Hepatocyte (in vitro differentiated cells): ENCODE data around the gene SLC25A25. TPM values are rescaled to one million over a fixed set of nuclear protein-coding genes. Genes with fewer than 3 reads are reported as not detected.

ENCODE experiments used
- DNase-seq: peaks from one replicate; pipeline ENCODE4 v3.0.0-alpha.2; 2016; ENCODE audit warnings: low spot score
- H2AFZ ChIP-seq: fragments of 200-600 bp; sonication (generic); 2 replicates; pipeline ENCODE4 v1.6.0; 2016; ENCODE audit warnings: antibody characterized with exemption, mild to moderate bottlenecking
- H3K27ac ChIP-seq: fragments of 200-600 bp; sonication (generic); 2 replicates; pipeline ENCODE4 v1.5.1; 2016; ENCODE audit warnings: mild to moderate bottlenecking
- H3K27me3 ChIP-seq: fragments of 200-600 bp; sonication (generic); 2 replicates; pipeline ENCODE4 v1.6.1; 2016
- H3K36me3 ChIP-seq: fragments of 200-600 bp; sonication (generic); replicated peaks from 2 replicates; pipeline ENCODE4 v1.5.1; 2016; ENCODE audit warnings: low read depth; ENCODE audit not compliant: insufficient read depth
- H3K4me1 ChIP-seq: fragments of 200-600 bp; sonication (generic); 2 replicates; pipeline ENCODE4 v1.5.1; 2016; ENCODE audit warnings: mild to moderate bottlenecking, moderate library complexity; ENCODE audit not compliant: insufficient read depth
- H3K4me2 ChIP-seq: fragments of 200-600 bp; sonication (generic); 2 replicates; pipeline ENCODE4 v1.6.0; 2016
- H3K4me3 ChIP-seq: fragments of 200-600 bp; sonication (generic); 2 replicates; pipeline ENCODE4 v1.5.1; 2016; ENCODE audit warnings: mild to moderate bottlenecking
- H3K79me2 ChIP-seq: fragments of 200-600 bp; sonication (generic); 2 replicates; pipeline ENCODE4 v1.6.0; 2017; ENCODE audit warnings: mild to moderate bottlenecking
- H3K9me2 ChIP-seq: fragments of 200-600 bp; sonication (generic); replicated peaks from 2 replicates; pipeline ENCODE4 v1.6.0; 2017; ENCODE audit warnings: mild to moderate bottlenecking; ENCODE audit not compliant: insufficient read depth
- H3K9me3 ChIP-seq: fragments of 200-600 bp; sonication (generic); 2 replicates; pipeline ENCODE4 v1.5.1; 2016; ENCODE audit warnings: low read depth, mild to moderate bottlenecking
- H4K20me1 ChIP-seq: fragments of 200-600 bp; sonication (generic); 2 replicates; pipeline ENCODE4 v1.6.0; 2016; ENCODE audit warnings: mild to moderate bottlenecking; ENCODE audit not compliant: insufficient read depth, poor library complexity, severe bottlenecking
- CTCF ChIP-seq: fragments of 200-600 bp; sonication (generic); IDR thresholded peaks from 2 replicates; pipeline ENCODE4 v1.5.1; 2016; ENCODE audit warnings: antibody characterized with exemption, mild to moderate bottlenecking; ENCODE audit not compliant: poor library complexity
- EZH2 ChIP-seq: fragments of 200-600 bp; sonication (generic); IDR thresholded peaks from 2 replicates; pipeline ENCODE4 v1.6.1; 2016; ENCODE audit warnings: antibody characterized with exemption, mild to moderate bottlenecking, borderline replicate concordance
- EZH2phosphoT487 ChIP-seq: fragments of 200-600 bp; sonication (generic); IDR thresholded peaks from one replicate; pipeline ENCODE4 v1.6.1; 2018; ENCODE audit warnings: antibody characterized with exemption, mild to moderate bottlenecking, low read depth, moderate library complexity; ENCODE audit not compliant: unreplicated experiment, severe bottlenecking
- WGBS: methylation state at CpG from one replicate; pipeline ENCODE4 v1.1.6; 2016; ENCODE audit warnings: low lambda C conversion rate; ENCODE audit errors: missing lambda C conversion rate; 5-methylcytosine and 5-hydroxymethylcytosine counted together
- polyA plus RNA-seq: library from polyadenylated mRNA; unstranded; fragments of >200 nt; fragmentation: Nextera tagmentation; extraction: Ambion mirVana; gene quantifications from 2 replicates; pipeline ENCODE4 v1.2.1, GENCODE V29; 2016
- total RNA-seq: library from RNA; depleted of rRNA; stranded (reverse); fragments of >200 nt; gene quantifications from 2 replicates; pipeline ENCODE4 v1.2.3, GENCODE V29; 2014

SLC25A25 gene
- total and polyA plus RNA-seq, 2 experiments from 2014 or later, result 51.0 to 62.3 TPM

GRCh38 chr9:128062846-128063831 lies 4.9 kb upstream of the SLC25A25 start:
- 97% methylated on average over 28 of the region's 28 CpGs for WGBS

GRCh38 chr9:128065907-128066712 lies 1.9 kb upstream of the SLC25A25 start:
- Histone ChIP-seq H3K4me2 (peak overlapping the region; percentile 73), H3K9me3 (no peaks in the 10 kb centered on the region), H3K27me3 (no peaks in the 10 kb centered on the region), H3K27ac (no peak overlapping the region), H3K4me1 (peaks cover 22% of the 10 kb centered on the region), H3K4me3 (no peak overlapping the region), H4K20me1 (no peaks in the 10 kb centered on the region), H3K36me3 (no peaks in the 10 kb centered on the region), H3K9me2 (no peaks in the 10 kb centered on the region), H2AFZ (no peak overlapping the region), H3K79me2 (peaks cover 39% of the 10 kb centered on the region)
- no peak for TF ChIP-seq EZH2
- no peak for TF ChIP-seq EZH2phosphoT487
- no peak for TF ChIP-seq CTCF
- 98% methylated on average over 18 of the region's 18 CpGs for WGBS
- no peak for DNase-seq

More at GRCh38 chr9:128062846-128063831, 4.9 kb upstream of the SLC25A25 start:
- no peaks in the 10 kb centered on the region for H3K9me2 ChIP-seq
- H3K4me2 ChIP-seq, result no peak overlapping the region
- no peak for DNase-seq
- no peaks in the 10 kb centered on the region for H3K9me3 ChIP-seq
- H2AFZ ChIP-seq, result no peak overlapping the region
- H3K4me1 ChIP-seq, result peaks cover 15% of the 10 kb centered on the region
- H4K20me1 ChIP-seq, result no peaks in the 10 kb centered on the region
- H3K79me2 ChIP-seq, result peaks cover 12% of the 10 kb centered on the region
- H3K27ac ChIP-seq, result no peak overlapping the region
- TF ChIP-seq CTCF (no peak), EZH2 (no peak), EZH2phosphoT487 (no peak)
- H3K27me3 ChIP-seq, result no peaks in the 10 kb centered on the region
- no peaks in the 10 kb centered on the region for H3K36me3 ChIP-seq
- no peak overlapping the region for H3K4me3 ChIP-seq

GRCh38 chr9:128066713-128067644 lies 1.1 kb upstream of the SLC25A25 start, which contains the start of gene NAIF1:
TSS of gene NAIF1 (minus strand) at chr9:128067320. CDS start at chr9:128067101, 219 bp downstream.
- peak; percentile 98 for DNase-seq
- Histone ChIP-seq H2AFZ (peak within 1 kb of the TSS; percentile 51), H3K4me3 (peak within 1 kb of the TSS; percentile 67), H4K20me1 (no peaks in the 10 kb centered on the region), H3K4me2 (peak within 1 kb of the TSS; percentile 85), H3K4me1 (peaks cover 28% of the 10 kb centered on the region), H3K9me2 (no peaks in the 10 kb centered on the region), H3K27me3 (no peaks in the 10 kb centered on the region), H3K36me3 (no peaks in the 10 kb centered on the region), H3K9me3 (no peaks in the 10 kb centered on the region), H3K27ac (peak within 1 kb of the TSS; percentile 96), H3K79me2 (peaks cover 48% of the 10 kb centered on the region)
- no peak for TF ChIP-seq CTCF
- no peak for TF ChIP-seq EZH2phosphoT487
- TF ChIP-seq EZH2, result no peak
- 41% methylated on average over 53 of the region's 54 CpGs for WGBS
